GM12892 (cell line): Measurements from ENCODE around the gene CDKN2B-AS1.

Source experiments
- POLR2A ChIP-seq: IDR thresholded peaks from 2 replicates; pipeline ENCODE4 v1.6.1; 2011; ENCODE audit warnings: low read depth, low read length, control low read depth
- POLR2AphosphoS5 ChIP-seq: IDR thresholded peaks from 2 replicates; pipeline ENCODE4 v1.6.1; 2011; ENCODE audit warnings: low read depth, low read length, control low read depth
- TAF1 ChIP-seq: IDR thresholded peaks from 2 replicates; pipeline ENCODE4 v1.6.1; 2011; ENCODE audit warnings: low read depth, mild to moderate bottlenecking, control low read depth, low read length, borderline replicate concordance

DNA sequence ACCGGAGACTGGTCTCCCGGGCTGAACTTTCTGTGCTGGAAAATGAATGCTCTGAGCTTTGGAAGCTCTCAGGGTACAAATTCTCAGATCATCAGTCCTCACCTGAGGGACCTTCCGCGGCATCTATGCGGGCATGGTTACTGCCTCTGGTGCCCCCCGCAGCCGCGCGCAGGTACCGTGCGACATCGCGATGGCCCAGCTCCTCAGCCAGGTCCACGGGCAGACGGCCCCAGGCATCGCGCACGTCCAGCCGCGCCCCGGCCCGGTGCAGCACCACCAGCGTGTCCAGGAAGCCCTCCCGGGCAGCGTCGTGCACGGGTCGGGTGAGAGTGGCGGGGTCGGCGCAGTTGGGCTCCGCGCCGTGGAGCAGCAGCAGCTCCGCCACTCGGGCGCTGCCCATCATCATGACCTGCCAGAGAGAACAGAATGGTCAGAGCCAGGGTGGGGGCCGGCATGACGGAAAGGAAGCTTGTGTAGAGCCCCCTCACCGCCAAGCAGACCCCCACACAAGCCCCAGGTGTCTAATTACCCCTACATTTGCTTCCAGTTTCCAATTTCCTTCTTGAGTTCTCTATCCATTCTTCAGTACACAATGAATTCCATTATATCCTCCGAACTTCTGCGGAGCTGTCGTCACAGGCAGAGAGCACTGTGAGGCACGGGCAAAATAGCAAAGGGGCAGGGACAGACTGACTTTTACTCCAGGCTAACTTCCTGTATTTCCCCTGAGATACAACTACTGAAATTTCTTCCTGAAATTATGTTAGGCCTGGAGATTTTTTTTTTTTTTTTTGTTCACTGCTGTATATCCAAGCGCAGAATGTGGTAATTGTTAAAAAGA is 23.6 kb upstream of the CDKN2B-AS1 start:
- TF ChIP-seq POLR2AphosphoS5: no peak
- no peak for TF ChIP-seq POLR2A
- TF ChIP-seq TAF1: no peak
